ENCODE measurements around the gene BAG1.

GRCh38 chr9:33288235-33288634, 23.7 kb upstream of the BAG1 start:
- TF ChIP-seq ATF3 (IDR thresholded peaks at IDR 0.05) (no peak), JUND (IDR thresholded peaks at IDR 0.05) (no peak), REST (IDR thresholded peaks at IDR 0.05) (no peak), CTCF (IDR thresholded peaks at IDR 0.05; ENCODE audit: low read depth, low read length, missing input control) (no peak), ZBTB33 (IDR thresholded peaks at IDR 0.05) (no peak), TAF1 (conservative IDR thresholded peaks at IDR 0.05) (no peak), YY1 (IDR thresholded peaks at IDR 0.05) (no peak), EGR1 (IDR thresholded peaks at IDR 0.05; ENCODE audit: low read depth in 2 of 2) (no peak), RAD21 (IDR thresholded peaks at IDR 0.05) (no peak)

Measured in liver (tissue), 3 donors.